SH-SY5Y (cell line): ENCODE results near the gene FOXC2.

ENCODE experiments used
- GATA2 ChIP-seq: IDR thresholded peaks from 2 replicates; pipeline ENCODE4 v1.6.1; 2011; ENCODE audit warnings: mild to moderate bottlenecking, low read depth, low read length
- GATA3 ChIP-seq: IDR thresholded peaks from 2 replicates; pipeline ENCODE4 v1.6.1; 2011; ENCODE audit warnings: low read depth, mild to moderate bottlenecking, low read length, moderate library complexity

Gene FOXC2

GRCh38 chr16:86568677-86569623 lies 2.3 kb downstream of the FOXC2 start:
- no peak for TF ChIP-seq GATA3
- no peak for TF ChIP-seq GATA2

DNA sequence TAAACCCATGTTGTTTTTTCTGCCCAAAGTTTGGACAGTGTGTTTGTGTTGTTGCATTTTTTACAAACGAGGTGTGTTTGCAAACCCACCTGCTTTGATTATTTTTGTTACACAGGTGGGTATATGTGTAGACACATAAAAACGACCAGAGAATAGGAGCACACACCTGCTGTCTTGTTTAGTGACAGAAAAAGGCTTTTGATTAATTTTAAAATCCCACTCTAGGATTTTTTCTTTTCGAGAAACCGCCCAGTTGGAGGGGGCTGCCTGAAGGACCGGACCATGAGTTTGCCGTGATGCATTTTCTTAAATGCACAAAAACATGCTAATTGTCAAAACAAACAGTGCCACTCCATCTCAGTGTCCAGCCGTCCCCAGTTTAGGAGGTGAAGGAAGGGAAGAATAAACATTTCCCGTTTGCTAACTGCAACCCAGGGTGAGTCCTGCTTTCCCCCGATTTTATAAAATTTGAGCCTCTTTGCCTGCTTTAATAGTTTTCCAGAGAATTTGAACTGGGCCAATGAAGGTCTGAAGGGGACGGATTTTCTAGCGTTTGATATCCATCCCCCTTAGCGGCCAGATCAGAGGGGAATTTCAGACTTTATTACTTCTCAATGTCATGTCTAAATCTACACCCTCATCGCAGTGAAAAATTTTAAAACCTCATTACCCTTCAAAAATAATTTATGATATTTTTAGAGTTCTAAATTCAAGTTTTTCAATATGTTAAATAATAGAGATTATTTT lies 3.2 kb downstream of the FOXC2 start:
- no peak for TF ChIP-seq GATA2
- TF ChIP-seq GATA3 = no peak

- no peak for TF ChIP-seq GATA3
Measured at GRCh38 chr16:86570558-86571529, 4.2 kb downstream of the FOXC2 start.

DNA sequence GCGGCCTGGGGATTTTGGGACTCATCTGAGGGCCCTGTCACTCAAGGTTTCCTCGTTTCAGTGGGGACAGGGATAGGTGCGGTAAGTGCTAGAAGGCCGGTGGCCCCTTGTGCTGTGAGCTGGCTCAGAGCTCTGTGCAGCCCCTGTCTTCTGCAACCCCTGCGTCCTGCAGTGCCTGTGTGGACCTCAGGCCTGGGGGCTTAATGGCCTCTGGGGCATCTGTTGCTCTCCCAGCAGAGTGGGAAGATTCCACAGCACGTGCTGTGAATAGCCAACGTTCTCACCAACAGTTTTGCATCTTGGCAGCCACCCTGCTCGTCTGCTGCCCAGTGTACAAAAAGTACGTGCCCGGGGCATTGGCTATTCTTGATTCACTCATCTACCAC lies 4.9 kb downstream of the FOXC2 start:
- TF ChIP-seq GATA3 = no peak
- TF ChIP-seq GATA2 = no peak

DNA sequence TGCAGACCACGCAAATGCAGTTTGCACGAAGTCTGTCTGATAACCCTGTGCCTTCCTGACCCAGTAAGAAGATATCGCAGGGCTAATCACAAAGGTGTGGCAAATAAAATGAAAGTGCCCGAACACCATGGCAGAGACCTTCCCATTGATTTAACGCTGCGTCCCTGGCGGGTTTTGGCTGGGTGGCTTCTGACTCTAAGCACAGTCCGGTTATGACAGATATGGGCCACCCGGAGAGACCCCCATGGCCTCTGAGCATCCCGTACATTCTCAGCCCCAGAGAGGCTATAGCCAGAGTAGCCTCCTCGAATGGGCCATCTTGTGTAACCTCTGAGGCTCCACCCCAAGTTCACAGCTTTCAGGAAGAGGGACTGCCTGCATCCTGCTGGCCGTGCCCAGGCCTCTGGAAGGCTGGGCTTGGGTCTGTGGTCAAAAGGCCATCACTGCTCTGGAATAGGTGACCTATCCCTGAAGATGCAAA lies 5.5 kb downstream of the FOXC2 start:
- TF ChIP-seq GATA3 (no peak), GATA2 (no peak)

- TF ChIP-seq GATA3 (no peak), GATA2 (no peak)
Measured at GRCh38 chr16:86572606-86573005, 6.0 kb downstream of the FOXC2 start.

GRCh38 chr16:86573215-86573614 lies 6.6 kb downstream of the FOXC2 start:
- no peak for TF ChIP-seq GATA3
- no peak for TF ChIP-seq GATA2

- TF ChIP-seq GATA3 (no peak), GATA2 (no peak)
Measured at GRCh38 chr16:86573646-86574508, 7.2 kb downstream of the FOXC2 start.

- no peak for TF ChIP-seq GATA3
- no peak for TF ChIP-seq GATA2
Measured at GRCh38 chr16:86574646-86575045, 8.0 kb downstream of the FOXC2 start.

DNA sequence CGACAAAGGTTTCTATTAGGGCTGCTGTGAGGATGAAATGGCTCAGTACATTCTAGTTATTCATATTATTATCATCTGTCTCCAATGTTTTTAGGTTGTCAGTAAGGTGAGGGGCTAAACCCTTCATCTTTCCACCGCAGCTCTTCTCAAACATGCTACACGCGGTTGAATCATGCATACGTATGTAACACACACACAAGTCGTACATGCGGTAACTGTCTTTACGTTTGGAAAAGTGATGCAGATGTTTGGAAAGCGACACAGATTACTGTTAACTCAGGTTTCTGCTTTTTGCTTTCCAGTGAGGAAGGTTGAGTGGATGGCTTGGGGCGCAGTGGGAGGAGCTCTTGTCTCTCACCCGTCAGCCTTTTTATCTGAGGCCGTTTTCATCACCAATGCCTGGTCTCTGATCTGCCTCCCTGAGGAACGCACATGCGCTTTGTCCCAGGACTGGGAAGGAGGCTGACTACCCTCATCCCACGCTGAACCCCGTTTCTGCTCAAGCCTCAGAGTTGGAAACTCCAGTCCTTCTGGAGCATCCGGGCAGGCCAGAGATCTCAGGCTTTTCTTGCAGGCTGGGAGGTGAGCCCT lies 8.6 kb downstream of the FOXC2 start:
- no peak for TF ChIP-seq GATA2
- no peak for TF ChIP-seq GATA3

DNA sequence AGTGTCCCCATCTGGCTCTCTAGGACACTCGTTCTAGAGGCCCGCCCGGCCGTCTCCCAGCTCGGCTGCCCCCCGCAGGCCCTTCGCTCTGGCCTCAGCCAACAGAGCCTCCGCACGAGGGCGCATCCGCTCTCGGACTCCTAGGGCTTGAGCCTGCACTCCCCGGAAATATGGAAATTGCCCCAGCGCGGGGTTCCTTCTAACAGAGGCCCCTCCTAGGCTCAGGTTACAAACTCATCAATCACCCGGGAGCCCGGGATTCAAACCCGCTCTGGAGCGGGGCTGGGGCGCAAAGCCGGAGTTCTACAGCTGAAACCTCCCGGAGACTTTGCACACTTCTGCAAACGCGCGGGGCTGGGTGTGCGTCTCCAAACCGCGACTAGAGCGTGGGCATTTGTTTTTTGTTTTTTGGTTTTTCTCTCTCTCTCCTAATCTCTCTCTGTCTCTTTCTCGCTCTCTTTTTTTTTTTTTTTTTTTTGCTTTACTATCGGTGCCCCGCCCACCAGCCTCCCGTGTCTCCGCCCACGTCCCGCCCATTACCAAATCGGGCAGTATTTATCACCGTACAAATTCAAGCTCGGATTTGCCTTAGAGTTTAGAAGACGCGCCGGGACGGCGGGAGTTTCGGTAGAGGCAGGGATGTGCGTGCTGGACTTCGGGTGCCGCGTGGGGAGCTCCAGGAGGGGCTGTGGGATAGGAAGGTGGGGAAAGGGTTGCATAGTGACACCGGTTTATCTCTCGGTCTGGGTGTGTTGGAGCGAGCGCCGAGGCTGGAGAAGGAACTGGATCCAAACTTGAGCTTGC lies 9.3 kb downstream of the FOXC2 start:
- no peak for TF ChIP-seq GATA3
- no peak for TF ChIP-seq GATA2

DNA sequence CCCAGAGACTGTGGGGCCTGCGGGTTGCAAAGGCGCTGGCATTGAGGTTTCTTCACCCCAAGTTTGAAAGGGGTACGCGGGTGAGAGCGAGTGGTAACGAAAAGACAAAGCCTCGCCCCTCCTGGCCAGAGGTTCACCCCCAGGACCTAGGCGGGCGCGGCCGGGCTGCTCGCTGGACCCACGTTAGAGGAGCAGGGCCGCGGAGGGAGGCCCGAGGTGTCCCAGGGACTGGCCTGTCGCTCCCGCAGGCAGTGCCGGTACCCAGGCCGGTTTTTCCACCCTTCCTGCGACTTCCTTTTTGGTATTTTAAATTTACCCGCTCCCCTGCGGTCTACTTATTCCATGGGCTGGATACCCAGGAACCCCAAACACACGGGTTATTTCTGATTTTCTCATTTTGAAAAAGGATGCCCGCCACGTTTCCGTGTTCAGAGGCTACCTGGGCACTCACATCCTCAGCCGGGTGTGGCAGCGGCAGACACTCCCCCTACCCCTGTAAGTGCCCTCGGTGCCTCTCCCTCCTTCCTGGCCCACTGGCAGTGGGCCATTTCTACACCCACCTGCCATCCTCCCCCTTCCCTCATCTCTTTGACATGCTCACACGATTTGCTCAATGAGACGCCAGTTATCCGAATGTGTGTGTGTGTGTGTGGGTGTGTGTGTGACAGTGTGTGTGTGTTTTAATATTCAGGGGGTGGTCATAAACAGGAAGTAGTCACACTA lies 10.1 kb downstream of the FOXC2 start:
- TF ChIP-seq GATA2 (no peak), GATA3 (no peak)
